OCI-LY1 (cell line): Measurements from ENCODE around the gene CBFA2T2.
A peak's percentile ranks its signal among the peaks of the same experiment; 100 is the strongest.

Experiments used
- H2AFZ ChIP-seq: fragments of 200-600 bp; sonication (generic), shearing (Covaris generic); 2 replicates; pipeline ENCODE4 v1.6.0; 2014; ENCODE audit warnings: antibody characterized with exemption, mild to moderate bottlenecking, low read length
- H3F3A ChIP-seq: fragments of 200-600 bp; sonication (generic), shearing (Covaris generic); 2 replicates; pipeline ENCODE4 v1.6.0; 2014; ENCODE audit warnings: mild to moderate bottlenecking, antibody characterized with exemption, low read length, moderate library complexity; ENCODE audit not compliant: insufficient read depth
- H3K27ac ChIP-seq: fragments of 200-600 bp; sonication (generic); 2 replicates; pipeline ENCODE4 v1.5.1; 2014; ENCODE audit warnings: low read length, mixed run types, mild to moderate bottlenecking, low read depth; ENCODE audit not compliant: poor library complexity, severe bottlenecking
- H3K27me3 ChIP-seq: fragments of 200-600 bp; sonication (generic); 2 replicates; pipeline ENCODE4 v1.6.0; 2014; ENCODE audit warnings: antibody characterized with exemption, mild to moderate bottlenecking, low read length, moderate library complexity; ENCODE audit not compliant: insufficient read depth
- H3K36me3 ChIP-seq: fragments of 200-600 bp; sonication (generic); 2 replicates; pipeline ENCODE4 v1.6.1; 2014; ENCODE audit warnings: mild to moderate bottlenecking, antibody characterized with exemption, low read length, moderate library complexity, mixed read lengths; ENCODE audit not compliant: insufficient read depth
- H3K4me1 ChIP-seq: fragments of 200-600 bp; sonication (generic); 2 replicates; pipeline ENCODE4 v1.5.1; 2014; ENCODE audit warnings: mild to moderate bottlenecking, low read length, moderate library complexity; ENCODE audit not compliant: insufficient read depth, severe bottlenecking
- H3K4me2 ChIP-seq: fragments of 200-600 bp; sonication (generic), shearing (Covaris generic); 2 replicates; pipeline ENCODE4 v1.6.1; 2014; ENCODE audit warnings: low read length
- H3K4me3 ChIP-seq: fragments of 200-600 bp; sonication (generic); 2 replicates; pipeline ENCODE4 v1.5.1; 2014; ENCODE audit warnings: low read length, low read depth, mild to moderate bottlenecking, mixed read lengths; ENCODE audit not compliant: poor library complexity, severe bottlenecking
- H3K79me2 ChIP-seq: fragments of 200-600 bp; shearing (Covaris generic); 2 replicates; pipeline ENCODE4 v1.6.1; 2016; ENCODE audit warnings: mixed run types, low read length, mixed read lengths; ENCODE audit not compliant: insufficient read depth
- H3K9ac ChIP-seq: fragments of 200-600 bp; sonication (generic), shearing (Covaris generic); 2 replicates; pipeline ENCODE4 v1.6.1; 2014; ENCODE audit warnings: mild to moderate bottlenecking, low read length, mixed read lengths
- H3K9me2 ChIP-seq: fragments of 200-600 bp; sonication (generic), shearing (Covaris generic); 2 replicates; pipeline ENCODE4 v1.6.1; 2014; ENCODE audit warnings: low read depth, mild to moderate bottlenecking, low read length, mixed read lengths
- H3K9me3 ChIP-seq: fragments of 200-600 bp; shearing (Covaris generic); 2 replicates; pipeline ENCODE4 v1.6.1; 2014; ENCODE audit warnings: low read length, mixed read lengths
- H4K20me1 ChIP-seq: fragments of 200-600 bp; sonication (generic), shearing (Covaris generic); 2 replicates; pipeline ENCODE4 v1.6.0; 2016; ENCODE audit warnings: mild to moderate bottlenecking, low read length; ENCODE audit not compliant: insufficient read depth
- EZH2 ChIP-seq: fragments of 200-600 bp; sonication (generic), shearing (Covaris generic); IDR thresholded peaks from 2 replicates; pipeline ENCODE4 v1.8.0; 2017; ENCODE audit warnings: borderline replicate concordance, mixed run types, mild to moderate bottlenecking, antibody characterized with exemption, low read length, moderate library complexity, mixed read lengths
- TF ChIP-seq, protein P1 (sequence below): fragments of 200-600 bp; sonication (generic), shearing (Covaris generic); IDR thresholded peaks from 2 replicates; pipeline ENCODE4 v1.5.1; 2017; ENCODE audit warnings: mild to moderate bottlenecking, antibody characterized with exemption, low read length, moderate library complexity, mixed read lengths

Gene CBFA2T2

DNA sequence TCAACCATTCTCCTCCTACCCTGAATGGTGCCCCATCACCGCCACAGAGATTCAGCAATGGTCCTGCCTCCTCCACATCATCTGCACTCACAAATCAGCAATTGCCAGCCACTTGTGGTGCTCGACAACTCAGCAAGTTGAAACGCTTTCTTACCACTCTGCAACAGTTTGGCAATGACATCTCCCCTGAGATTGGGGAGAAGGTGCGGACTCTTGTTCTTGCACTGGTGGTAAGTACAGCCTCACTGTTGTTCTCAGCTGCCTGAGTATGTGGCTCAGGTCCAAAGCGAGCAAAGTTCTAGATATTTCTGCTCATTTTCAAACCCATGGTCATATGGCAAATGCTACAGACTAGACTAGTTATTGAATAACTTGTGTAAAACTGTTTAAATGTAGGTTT lies 121.2 kb downstream of the CBFA2T2 start:
- no peak overlapping the region for H3K4me3 ChIP-seq
- H2AFZ ChIP-seq, result no peak overlapping the region
- H3K4me2 ChIP-seq, result no peak overlapping the region; the same call in 1 of the 2 replicates
- peaks cover 39% of the 10 kb centered on the region for H3K4me1 ChIP-seq
- no peaks in the 10 kb centered on the region for H3F3A ChIP-seq
- TF ChIP-seq, protein P1, sequence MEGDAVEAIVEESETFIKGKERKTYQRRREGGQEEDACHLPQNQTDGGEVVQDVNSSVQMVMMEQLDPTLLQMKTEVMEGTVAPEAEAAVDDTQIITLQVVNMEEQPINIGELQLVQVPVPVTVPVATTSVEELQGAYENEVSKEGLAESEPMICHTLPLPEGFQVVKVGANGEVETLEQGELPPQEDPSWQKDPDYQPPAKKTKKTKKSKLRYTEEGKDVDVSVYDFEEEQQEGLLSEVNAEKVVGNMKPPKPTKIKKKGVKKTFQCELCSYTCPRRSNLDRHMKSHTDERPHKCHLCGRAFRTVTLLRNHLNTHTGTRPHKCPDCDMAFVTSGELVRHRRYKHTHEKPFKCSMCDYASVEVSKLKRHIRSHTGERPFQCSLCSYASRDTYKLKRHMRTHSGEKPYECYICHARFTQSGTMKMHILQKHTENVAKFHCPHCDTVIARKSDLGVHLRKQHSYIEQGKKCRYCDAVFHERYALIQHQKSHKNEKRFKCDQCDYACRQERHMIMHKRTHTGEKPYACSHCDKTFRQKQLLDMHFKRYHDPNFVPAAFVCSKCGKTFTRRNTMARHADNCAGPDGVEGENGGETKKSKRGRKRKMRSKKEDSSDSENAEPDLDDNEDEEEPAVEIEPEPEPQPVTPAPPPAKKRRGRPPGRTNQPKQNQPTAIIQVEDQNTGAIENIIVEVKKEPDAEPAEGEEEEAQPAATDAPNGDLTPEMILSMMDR, result no peak
- TF ChIP-seq EZH2, result no peak
- H3K36me3 ChIP-seq, result peaks cover 42% of the 10 kb centered on the region
- no peaks in the 10 kb centered on the region for H3K9me3 ChIP-seq
- no peaks in the 10 kb centered on the region for H3K9me2 ChIP-seq
- no peak overlapping the region for H3K9ac ChIP-seq
- H3K27ac ChIP-seq, result peak overlapping the region; percentile 33
- no peaks in the 10 kb centered on the region for H4K20me1 ChIP-seq
- no peaks in the 10 kb centered on the region for H3K79me2 ChIP-seq
- no peaks in the 10 kb centered on the region for H3K27me3 ChIP-seq

GRCh38 chr20:33612001-33612400 lies 122.1 kb downstream of the CBFA2T2 start:
- Histone ChIP-seq H3K27me3 (no peaks in the 10 kb centered on the region), H3K27ac (no peak overlapping the region), H3K79me2 (no peaks in the 10 kb centered on the region), H2AFZ (no peak overlapping the region), H3K9ac (no peak overlapping the region), H3K36me3 (peaks cover 42% of the 10 kb centered on the region), H3F3A (no peaks in the 10 kb centered on the region), H3K9me3 (no peaks in the 10 kb centered on the region), H3K4me2 (no peak overlapping the region), H4K20me1 (no peaks in the 10 kb centered on the region), H3K4me3 (no peak overlapping the region), H3K9me2 (no peaks in the 10 kb centered on the region), H3K4me1 (peaks cover 33% of the 10 kb centered on the region)
- TF ChIP-seq, protein P1, result no peak
- no peak for TF ChIP-seq EZH2

GRCh38 chr20:33621717-33622400 lies 132.0 kb downstream of the CBFA2T2 start:
- no peak overlapping the region for H3K9ac ChIP-seq
- H3K36me3 ChIP-seq, result peaks cover 35% of the 10 kb centered on the region
- H4K20me1 ChIP-seq, result no peaks in the 10 kb centered on the region
- H3K27me3 ChIP-seq, result no peaks in the 10 kb centered on the region
- H3K4me1 ChIP-seq, result no peaks in the 10 kb centered on the region
- H3F3A ChIP-seq, result no peaks in the 10 kb centered on the region
- TF ChIP-seq, protein P1, result no peak
- no peak for TF ChIP-seq EZH2
- H3K9me2 ChIP-seq, result no peaks in the 10 kb centered on the region
- H3K27ac ChIP-seq, result no peak overlapping the region
- no peak overlapping the region for H2AFZ ChIP-seq
- no peaks in the 10 kb centered on the region for H3K79me2 ChIP-seq
- H3K4me3 ChIP-seq, result no peak overlapping the region
- H3K4me2 ChIP-seq, result no peak overlapping the region
- H3K9me3 ChIP-seq, result no peaks in the 10 kb centered on the region
